A673 (cell line): ENCODE data around the gene GAREM1.

ENCODE experiments used
- EZH2 ChIP-seq: fragments of 200-600 bp; sonication (generic); IDR thresholded peaks from 2 replicates; pipeline ENCODE4 v1.6.1; 2017; ENCODE audit warnings: borderline replicate concordance, low read depth, mild to moderate bottlenecking, mixed read lengths, antibody characterized with exemption, low read length; ENCODE audit not compliant: poor library complexity, severe bottlenecking
- TF ChIP-seq, protein P1 (sequence below): fragments of 300-800, 200-600 bp; sonication (generic); conservative IDR thresholded peaks from 2 replicates; pipeline ENCODE4 v1.5.1; 2017; ENCODE audit warnings: low read depth, mild to moderate bottlenecking, antibody characterized with exemption, low read length, moderate library complexity, mixed read lengths

- TF ChIP-seq, protein P1, sequence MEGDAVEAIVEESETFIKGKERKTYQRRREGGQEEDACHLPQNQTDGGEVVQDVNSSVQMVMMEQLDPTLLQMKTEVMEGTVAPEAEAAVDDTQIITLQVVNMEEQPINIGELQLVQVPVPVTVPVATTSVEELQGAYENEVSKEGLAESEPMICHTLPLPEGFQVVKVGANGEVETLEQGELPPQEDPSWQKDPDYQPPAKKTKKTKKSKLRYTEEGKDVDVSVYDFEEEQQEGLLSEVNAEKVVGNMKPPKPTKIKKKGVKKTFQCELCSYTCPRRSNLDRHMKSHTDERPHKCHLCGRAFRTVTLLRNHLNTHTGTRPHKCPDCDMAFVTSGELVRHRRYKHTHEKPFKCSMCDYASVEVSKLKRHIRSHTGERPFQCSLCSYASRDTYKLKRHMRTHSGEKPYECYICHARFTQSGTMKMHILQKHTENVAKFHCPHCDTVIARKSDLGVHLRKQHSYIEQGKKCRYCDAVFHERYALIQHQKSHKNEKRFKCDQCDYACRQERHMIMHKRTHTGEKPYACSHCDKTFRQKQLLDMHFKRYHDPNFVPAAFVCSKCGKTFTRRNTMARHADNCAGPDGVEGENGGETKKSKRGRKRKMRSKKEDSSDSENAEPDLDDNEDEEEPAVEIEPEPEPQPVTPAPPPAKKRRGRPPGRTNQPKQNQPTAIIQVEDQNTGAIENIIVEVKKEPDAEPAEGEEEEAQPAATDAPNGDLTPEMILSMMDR = no peak
- TF ChIP-seq EZH2 = no peak
Observed at GRCh38 chr18:32326450-32327308, 144.0 kb downstream of the GAREM1 start.
